ENCODE data around the gene SLC8A1. TPM values are rescaled to one million over a fixed set of nuclear protein-coding genes. Genes with fewer than 3 reads are reported as not detected.

SLC8A1 gene
- total RNA-seq, 2 experiments from 2014 or later, result 0.47 to 0.59 TPM

- H3K9me3 Mint-ChIP-seq, result no peaks in the 10 kb centered on the region
- Histone ChIP-seq H3K27me3 (ENCODE audit: control insufficient read depth in 1 of 2, insufficient read depth in 2 of 2, low read length in 2 of 2) (no peaks in the 10 kb centered on the region), H3K9me3 (ENCODE audit: control insufficient read depth in 1 of 2, insufficient read depth in 1 of 2, low read length in 2 of 2) (peaks cover 0 to 4% of the 10 kb centered on the region in 2 experiments), H3K4me1 (ENCODE audit: insufficient read depth, low read length) (no peaks in the 10 kb centered on the region), H3K36me3 (ENCODE audit: insufficient read depth, low read length) (no peaks in the 10 kb centered on the region), H3K4me3 (ENCODE audit: low read length) (no peak overlapping the region), H3K27ac (ENCODE audit: low read depth in 1 of 2, low read length in 2 of 2) (no peak overlapping the region)
- TF ChIP-seq CTCF (IDR thresholded peaks at IDR 0.05), result no peak
- CTCF ChIA-PET, result no interaction called here
- ATAC-seq (ENCODE audit: poor library complexity) (no peak), DNase-seq (no peak)
- no peaks in the 10 kb centered on the region for H3K4me1 Mint-ChIP-seq (ENCODE audit: low read depth)
- H3K36me3 Mint-ChIP-seq (ENCODE audit: low read depth), result no peaks in the 10 kb centered on the region
- H3K4me3 Mint-ChIP-seq, result no peak overlapping the region
- no peaks in the 10 kb centered on the region for H3K27me3 Mint-ChIP-seq
- no peak overlapping the region for H3K27ac Mint-ChIP-seq
- intact Hi-C loops (cut with DNase I, micrococcal nuclease), result no loop called here
- POLR2A ChIA-PET, result no interaction called here
Observed at GRCh38 chr2:40049781-40050180, 402.1 kb downstream of the SLC8A1 start.

GRCh38 chr2:40048506-40048905 is 403.4 kb downstream of the SLC8A1 start:
- Mint-ChIP-seq H3K9me3 (no peaks in the 10 kb centered on the region), H3K4me3 (no peak overlapping the region), H3K27me3 (no peaks in the 10 kb centered on the region), H3K36me3 (ENCODE audit: low read depth) (no peaks in the 10 kb centered on the region), H3K4me1 (ENCODE audit: low read depth) (no peaks in the 10 kb centered on the region), H3K27ac (no peak overlapping the region)
- Histone ChIP-seq H3K36me3 (ENCODE audit: insufficient read depth, low read length) (no peaks in the 10 kb centered on the region), H3K27ac (ENCODE audit: low read depth in 1 of 2, low read length in 2 of 2) (no peak overlapping the region), H3K4me1 (ENCODE audit: insufficient read depth, low read length) (no peaks in the 10 kb centered on the region), H3K9me3 (ENCODE audit: control insufficient read depth in 1 of 2, insufficient read depth in 1 of 2, low read length in 2 of 2) (no peaks in the 10 kb centered on the region), H3K27me3 (ENCODE audit: control insufficient read depth in 1 of 2, insufficient read depth in 2 of 2, low read length in 2 of 2) (no peaks in the 10 kb centered on the region), H3K4me3 (ENCODE audit: low read length) (no peak overlapping the region)
- ChIA-PET CTCF (no interaction called here), POLR2A (no interaction called here)
- ATAC-seq (ENCODE audit: poor library complexity) (no peak), DNase-seq (no peak)
- no peak for TF ChIP-seq CTCF (IDR thresholded peaks at IDR 0.05)
- intact Hi-C loops (cut with DNase I, micrococcal nuclease), result no loop called here

GRCh38 chr2:40047406-40047805 is 404.5 kb downstream of the SLC8A1 start:
- Mint-ChIP-seq H3K27me3 (no peaks in the 10 kb centered on the region), H3K36me3 (ENCODE audit: low read depth) (no peaks in the 10 kb centered on the region), H3K4me1 (ENCODE audit: low read depth) (no peaks in the 10 kb centered on the region), H3K9me3 (no peaks in the 10 kb centered on the region), H3K27ac (no peak overlapping the region), H3K4me3 (no peak overlapping the region)
- Histone ChIP-seq H3K27me3 (ENCODE audit: control insufficient read depth in 1 of 2, insufficient read depth in 2 of 2, low read length in 2 of 2) (no peaks in the 10 kb centered on the region), H3K4me3 (ENCODE audit: low read length) (no peak overlapping the region), H3K27ac (ENCODE audit: low read depth in 1 of 2, low read length in 2 of 2) (no peak overlapping the region), H3K9me3 (ENCODE audit: control insufficient read depth in 1 of 2, insufficient read depth in 1 of 2, low read length in 2 of 2) (no peaks in the 10 kb centered on the region), H3K36me3 (ENCODE audit: insufficient read depth, low read length) (no peaks in the 10 kb centered on the region), H3K4me1 (ENCODE audit: insufficient read depth, low read length) (no peaks in the 10 kb centered on the region)
- intact Hi-C loops (cut with DNase I, micrococcal nuclease), result no loop called here
- POLR2A ChIA-PET, result no interaction called here
- no peak for ATAC-seq (ENCODE audit: poor library complexity)
- TF ChIP-seq CTCF (IDR thresholded peaks at IDR 0.05), result no peak
- no peak for DNase-seq
- CTCF ChIA-PET, result no interaction called here
